GM19043 (cell line): ENCODE measurements around the gene GNB1.
A peak's percentile ranks its signal among the peaks of the same experiment; 100 is the strongest.
"Not testable (repeated sequence)": the region's sequence is repeated elsewhere in the genome, so short reads cannot be mapped to it uniquely, and the experiment has no call there.

Experiments used
- ATAC-seq: cut with Tn5 transposase; IDR thresholded peaks from one replicate; pipeline ENCODE4 v1.9.1; 2021; ENCODE audit warnings: low read depth; ENCODE audit not compliant: unreplicated experiment

The GNB1 gene

DNA sequence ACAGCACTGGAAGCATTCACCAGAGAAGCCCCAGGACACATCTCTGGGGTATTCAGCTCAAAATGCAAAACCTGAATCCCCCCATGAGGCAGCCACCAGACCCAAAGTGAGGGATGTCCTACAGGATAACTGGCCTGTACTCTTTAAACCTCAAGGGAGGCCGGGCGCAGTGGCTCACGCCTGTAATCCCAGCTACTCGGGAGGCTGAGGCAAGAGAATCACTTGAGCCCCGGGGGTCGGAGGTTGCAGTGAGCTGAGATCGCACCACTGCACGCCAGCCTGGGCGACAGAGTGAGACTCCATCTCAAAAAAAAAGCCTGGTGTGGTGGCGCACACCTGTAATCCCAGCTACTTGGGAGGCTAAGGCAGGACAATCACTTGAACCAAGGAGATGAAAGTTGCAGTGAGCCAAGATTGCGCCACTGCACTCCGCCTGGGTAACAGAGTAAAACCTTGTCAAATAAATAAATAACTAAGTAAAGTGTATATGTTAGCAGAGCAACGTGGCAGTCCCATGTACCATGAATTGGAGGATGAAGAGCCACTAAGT is 29.1 kb downstream of the GNB1 start:
- ATAC-seq, result not testable (repeated sequence)

DNA sequence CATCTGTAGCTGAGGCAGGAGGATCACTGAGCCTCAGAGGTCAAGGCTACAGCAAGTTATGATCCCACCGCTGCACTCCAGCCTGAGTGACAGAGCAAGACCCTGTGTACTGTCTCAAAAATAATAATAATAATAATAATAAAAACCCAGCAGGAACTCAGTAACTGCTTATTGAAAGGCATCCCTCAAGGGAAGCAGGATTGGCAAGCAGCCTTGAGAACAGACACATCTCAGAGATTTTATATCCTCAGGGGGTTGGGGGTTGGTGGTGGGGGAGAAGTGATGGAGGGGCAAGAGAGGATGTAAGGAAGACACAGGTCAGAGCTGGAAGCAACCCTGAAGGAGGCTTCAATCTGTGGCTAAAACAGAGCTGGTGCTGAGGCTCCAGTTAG is 29.6 kb downstream of the GNB1 start:
- no peak for ATAC-seq

DNA sequence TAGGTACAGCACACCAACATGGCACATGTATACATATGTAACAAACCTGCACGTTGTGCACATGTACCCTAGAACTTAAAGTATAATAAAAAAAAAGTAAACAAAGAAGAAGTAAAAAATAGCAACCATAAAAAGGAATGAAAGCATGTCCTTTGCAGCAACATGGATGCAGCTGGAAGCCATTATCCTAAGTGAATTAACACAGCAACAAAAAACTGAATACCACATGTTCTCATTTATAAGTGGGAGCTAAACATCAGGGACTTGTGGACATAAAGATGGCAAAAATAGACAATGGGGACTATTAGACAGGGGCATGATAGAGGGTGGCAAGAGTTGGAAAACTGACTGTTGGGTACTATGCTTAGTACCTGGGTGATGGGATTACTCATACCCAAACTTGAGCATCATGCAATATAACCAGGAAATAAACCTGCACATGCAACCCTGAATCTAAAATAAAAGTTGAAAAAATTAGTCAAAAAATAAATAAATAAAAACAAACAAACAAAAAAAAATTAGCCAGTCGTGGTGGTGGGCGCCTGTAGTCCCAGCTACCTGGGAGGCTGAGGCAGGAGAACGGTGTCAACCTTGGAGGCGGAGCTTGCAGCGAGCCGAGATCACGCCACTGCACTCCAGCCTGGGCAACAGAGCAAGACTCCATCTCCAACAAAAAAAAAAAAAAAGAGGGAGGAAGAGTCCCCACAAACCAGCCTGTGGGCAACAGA is 30.8 kb downstream of the GNB1 start:
- ATAC-seq, result not testable (repeated sequence)

DNA sequence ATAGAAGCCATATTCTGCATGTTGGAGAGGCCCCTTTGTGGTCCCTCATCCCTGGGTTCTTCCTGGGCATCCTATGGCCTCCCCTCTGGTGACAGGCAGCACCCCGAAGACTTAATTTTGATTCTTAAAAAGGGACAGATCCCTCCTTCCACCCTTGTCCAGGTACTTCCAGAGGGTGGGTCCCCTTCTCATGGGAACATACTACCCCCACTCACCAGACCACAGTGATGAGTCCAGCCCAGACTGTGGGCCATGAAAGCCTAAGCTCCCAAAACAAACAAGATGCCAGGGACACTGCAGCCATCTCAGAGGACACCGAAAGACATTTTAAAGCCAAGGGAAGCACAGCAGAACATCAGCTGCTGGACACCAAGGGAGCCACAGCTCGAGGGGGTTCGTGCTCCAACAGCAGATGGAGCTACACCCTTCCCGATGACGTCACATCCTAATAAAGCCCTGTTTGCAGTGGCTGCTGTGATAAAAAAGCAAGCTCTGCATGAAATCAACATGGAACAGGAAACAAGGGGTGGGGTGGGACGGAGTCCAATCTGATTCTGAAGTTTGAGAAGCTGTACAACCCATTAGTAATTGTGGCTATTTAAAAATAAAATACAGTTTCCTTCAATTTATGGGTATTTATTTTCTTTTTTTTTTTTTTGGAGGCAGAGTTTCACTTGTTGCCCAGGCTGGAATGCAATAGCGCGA is 32.4 kb downstream of the GNB1 start:
- no peak for ATAC-seq

DNA sequence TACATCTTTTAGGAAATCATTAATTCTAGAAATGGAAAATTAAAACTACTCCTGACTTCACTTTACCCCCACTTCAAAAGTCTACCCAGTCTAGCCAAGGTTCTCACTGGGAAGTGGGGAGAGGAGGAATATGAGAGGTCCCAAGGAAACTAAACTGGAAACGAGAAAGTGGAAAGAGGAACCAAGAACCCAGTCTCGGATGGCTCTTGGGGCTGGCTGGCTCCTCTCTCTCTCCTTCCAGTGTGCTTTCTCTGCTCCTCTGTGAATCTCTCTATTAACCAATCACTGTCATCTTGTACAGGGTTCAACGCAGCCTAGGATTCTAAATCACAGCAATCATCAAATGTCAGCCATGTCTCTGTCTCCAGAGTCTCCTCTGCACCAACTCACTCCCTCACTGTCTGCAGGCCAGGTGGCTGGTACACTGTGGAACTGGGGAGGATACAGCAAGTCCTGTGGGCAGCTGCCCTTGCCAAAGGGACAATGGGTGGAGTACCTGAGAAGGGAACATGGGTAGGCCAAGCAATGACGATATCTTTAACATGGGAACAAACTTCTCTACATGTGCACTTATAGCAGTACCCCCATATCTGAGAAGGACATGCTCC is 33.7 kb downstream of the GNB1 start:
- ATAC-seq, result no peak

DNA sequence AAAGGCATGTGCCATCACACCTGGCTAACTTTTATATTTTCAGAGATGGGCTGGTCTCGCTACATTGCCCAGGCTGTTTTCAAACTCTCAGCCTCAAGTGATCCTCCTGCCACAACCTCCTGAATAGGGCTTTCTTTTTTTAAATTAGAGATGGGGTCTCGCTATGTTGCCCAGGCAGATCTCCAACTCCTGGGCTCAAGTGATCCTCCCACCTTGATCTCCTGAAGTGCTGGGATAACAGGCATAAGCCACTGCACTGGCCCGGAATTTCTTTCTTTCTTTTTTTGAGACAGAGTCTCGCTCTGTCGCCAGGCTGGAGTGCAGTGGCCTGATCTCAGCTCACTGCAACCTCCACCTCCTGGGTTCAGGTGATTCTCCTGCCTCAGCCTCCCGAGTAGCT is 34.7 kb downstream of the GNB1 start:
- not testable (repeated sequence) for ATAC-seq

DNA sequence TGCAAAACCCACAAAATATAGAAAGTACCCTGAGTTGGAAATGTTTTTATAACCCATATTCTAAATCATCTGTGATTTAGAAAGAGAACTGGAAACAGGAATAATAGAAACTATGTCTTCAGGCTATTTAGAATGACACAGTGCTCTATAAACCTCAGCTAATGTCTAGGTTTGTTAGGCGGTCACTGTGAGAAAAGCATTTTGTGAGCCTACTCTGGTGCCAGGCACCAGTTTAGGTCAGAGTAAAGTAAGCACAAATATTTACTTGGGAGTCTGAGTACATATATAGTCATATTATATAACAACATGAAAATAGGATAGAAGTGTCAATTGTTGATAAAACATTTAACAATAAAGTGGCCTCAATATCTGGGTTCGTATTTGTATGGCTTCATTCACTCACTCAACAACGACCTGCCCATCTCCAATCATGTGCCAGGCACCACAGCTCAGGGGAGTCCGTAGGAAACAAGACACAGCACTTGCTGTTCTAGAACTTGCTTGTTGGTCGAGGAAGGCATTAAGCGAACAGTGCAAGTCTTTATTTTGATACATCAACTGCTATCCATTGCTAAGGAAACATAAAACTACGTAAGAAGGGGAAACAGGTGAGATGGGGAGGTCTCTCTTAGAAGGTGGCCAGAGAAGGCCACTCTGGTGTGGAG is 37.2 kb downstream of the GNB1 start:
- no peak for ATAC-seq

DNA sequence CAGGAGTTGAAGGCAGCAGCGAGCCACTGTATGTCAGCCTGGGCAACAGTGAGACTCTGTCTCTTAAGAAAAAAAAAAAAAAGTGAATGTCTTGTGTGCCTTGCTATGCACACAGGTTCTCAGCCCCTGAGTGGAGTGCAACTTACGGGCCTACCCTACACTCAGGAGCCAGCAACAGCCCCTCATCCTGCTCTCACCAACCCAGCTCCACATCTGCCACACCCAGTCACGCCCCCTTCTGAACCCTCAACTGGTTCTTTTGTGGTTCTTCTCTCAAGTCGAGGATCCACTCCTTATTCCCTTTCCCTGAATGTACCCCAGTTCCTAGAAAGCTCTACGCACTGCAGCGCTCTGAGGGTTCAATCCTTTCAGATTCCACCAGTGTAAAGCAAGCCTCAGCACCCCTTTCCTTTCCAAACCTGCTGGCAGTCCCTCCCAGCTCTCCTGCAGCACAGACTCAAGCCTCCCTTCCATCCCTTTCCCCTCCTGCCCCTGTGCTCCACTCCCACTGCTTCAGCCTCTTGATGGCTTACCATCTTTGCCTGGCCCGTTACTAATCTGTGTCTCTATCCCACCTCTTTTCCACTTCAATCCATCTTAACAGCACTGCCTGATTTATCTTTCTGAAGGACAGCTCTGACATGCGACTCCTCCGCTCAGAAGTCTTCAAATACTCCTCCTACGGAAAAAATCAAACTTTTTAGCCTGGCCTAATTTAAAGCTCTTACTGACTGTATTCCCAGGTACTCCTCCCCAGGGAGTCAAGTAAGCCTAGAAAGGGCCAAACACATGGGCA is 38.1 kb downstream of the GNB1 start:
- ATAC-seq, result no peak

DNA sequence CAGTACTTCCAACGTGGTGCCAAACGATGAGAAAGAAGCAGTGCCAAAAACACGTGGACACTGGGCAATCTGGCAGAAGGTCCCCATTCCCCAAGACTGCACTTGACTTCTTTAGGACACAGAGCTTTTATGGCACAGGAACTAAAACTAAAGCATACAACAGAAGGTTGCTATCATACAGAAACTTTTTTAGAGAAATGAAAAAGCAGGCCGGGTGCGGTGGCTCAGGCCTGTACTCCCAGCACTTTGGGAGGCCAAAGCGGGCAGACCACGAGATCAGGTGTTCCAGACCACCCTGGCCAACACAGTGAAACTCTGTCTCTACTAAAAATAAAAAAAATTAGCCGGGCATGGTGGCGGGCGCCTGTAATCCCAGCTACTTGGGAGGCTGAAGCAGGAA is 43.0 kb downstream of the GNB1 start:
- no peak for ATAC-seq

DNA sequence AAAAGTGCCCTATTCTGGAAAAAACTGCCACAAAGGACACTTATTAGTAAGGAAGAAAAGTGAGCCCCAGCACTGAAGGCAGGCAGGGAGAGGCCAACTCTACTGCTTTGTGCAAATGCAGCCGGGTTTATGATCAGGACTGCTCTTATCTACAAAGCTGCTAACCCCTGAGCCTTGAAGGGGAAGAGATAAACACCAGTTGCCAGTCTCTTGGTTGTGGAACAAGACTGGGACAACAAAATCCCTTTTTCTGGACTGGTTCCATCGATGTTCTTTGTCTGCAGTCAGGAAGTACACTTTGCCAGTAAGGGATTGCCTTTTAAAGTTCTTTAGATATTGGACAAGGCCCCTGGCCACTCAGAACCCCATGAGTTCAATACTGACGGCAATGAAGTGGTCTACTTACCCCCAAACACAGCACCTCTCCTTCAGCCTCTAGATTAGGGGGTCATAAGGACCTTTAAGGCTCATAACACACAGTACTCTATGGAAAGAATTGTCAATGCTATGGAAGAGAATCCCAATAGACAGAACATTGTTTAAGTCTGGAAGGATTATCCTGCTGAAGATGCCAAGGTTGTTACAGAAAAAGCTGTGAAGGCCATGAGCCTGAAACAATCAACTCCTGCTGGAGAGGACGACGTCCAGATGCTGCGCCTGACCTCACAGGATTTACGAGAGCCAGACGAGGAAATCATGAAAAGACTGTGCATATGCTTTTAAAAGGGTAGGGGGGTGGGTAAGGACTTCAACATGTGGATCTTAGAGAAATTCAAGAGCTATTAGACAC is 43.6 kb downstream of the GNB1 start:
- ATAC-seq, result no peak

DNA sequence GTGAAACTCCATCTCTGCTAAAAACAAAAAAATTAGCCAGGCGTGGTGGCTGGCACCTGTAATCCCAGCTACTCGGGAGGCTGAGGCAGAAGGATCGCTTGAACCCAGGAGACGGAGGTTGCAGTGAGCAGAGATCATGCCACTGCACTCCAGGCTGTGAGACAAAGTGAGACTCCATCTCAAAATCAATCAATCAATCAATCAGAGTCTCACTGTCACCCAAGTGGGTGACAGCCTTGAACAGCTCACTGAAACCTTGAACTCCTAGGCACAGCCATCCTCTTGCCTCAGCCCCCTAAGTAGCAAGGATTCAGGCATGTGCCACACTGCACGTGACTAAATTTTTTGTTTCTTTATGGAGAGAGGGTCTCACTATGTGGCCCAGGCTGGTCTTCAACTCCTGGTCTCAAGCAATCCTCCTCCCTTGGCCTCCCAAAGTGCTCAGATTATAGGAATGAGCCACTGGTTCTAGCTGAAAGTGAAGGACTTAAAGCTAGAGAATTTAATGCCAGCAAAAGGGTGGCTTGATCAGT is 44.4 kb downstream of the GNB1 start:
- no peak for ATAC-seq

DNA sequence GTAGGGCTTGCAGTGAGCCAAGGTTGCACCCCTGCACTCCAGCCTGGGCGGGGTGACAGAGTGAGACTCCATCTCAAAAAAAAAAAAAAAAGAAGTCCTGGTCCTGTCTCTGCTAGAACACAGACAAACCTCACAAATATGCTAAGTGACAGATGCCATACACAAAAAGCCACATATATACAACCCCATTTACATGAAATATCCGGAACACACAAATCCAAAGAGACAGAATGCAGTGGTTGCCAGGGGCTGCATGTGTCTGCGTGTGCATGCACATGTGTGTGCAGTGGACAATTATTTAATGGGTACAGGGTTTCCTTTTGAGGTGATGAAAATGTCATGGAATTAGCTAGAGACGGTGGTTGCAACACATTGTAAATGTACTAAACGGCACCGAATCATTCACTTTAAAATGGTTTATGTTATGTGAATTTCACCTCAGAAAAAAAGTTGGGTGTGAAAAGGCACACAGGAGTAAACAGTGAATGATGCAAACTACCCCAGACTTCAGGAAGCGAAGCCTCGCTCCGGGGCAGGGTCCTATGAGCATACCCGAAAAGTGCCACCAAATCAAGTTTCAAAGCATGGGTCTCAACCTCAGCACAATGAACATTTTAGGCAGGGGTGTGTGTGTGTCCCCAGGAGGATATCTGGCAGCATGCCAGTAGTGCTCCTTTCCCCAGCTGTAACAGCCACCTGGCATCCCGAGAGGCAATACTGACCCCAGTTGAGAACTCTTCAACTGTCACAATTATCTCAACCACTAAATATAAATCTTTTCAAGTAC is 48.3 kb downstream of the GNB1 start:
- ATAC-seq, result no peak

DNA sequence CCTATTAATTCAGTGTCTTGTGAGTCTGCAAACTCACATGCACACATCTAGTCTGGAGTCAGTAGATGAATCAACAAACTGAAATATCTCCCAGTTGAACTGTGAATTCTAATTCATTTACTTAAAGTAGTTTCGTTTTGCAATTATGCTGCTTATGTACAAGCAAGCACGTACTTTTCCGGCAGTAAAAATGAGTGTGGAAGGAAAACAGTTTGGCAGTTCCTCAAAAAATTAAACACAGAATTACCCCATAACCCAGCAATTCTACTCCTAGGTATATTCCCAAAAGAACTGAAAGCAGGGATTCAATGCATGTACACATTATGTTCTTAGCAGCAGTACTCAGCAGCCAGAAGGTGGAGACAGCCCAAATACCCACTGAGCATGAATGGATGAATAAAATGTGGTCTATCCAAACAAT is 49.3 kb downstream of the GNB1 start:
- ATAC-seq, result no peak

DNA sequence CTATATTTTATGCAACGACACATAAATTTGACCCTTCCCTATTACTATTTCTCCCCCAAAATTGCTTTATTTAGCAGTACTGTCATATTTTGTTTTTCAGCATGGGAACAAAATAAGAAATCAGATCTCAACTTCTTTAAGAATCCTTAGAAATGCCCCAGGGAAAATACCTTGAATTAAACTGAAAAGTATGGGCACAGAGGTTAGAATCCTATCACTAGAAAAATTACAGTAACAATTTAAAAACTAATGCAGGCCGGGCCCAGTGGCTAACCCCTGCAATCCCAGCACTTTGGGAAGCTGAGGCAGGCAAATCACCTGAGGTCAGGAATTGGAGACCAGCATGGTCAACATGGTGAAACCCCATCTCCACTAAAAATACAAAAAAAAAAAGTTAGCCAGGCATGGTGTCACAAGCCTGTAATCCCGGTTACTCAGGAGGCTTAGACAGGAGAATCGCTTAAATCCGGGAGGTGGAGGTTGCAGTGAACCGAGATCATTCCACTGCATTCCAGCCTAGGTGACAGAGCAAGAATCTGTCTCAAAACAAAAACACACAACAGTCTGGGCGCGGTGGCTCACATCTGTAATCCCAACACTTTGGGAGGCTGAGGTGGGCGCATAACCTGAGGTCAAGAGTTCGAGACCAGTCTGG is 51.4 kb downstream of the GNB1 start:
- ATAC-seq, result no peak

DNA sequence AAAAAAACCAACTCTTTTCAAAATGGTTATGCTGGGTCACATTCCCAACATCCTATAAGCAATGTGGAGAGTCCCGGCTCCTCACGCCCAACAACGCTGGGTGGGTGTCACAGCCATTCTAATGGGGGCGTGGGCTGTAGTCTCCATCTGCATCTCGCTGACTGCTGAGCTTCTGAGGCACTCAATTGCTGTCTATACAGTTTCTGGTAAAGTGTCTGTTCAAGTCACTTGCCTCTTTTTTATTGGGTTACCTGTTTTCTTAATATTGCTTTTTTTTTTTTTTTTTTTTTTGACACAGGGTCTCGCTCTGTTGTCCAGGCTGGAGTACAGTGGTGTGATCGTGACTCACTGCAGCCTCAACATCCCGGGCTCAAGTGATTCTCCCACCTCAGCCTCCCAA is 54.8 kb downstream of the GNB1 start:
- no peak for ATAC-seq

DNA sequence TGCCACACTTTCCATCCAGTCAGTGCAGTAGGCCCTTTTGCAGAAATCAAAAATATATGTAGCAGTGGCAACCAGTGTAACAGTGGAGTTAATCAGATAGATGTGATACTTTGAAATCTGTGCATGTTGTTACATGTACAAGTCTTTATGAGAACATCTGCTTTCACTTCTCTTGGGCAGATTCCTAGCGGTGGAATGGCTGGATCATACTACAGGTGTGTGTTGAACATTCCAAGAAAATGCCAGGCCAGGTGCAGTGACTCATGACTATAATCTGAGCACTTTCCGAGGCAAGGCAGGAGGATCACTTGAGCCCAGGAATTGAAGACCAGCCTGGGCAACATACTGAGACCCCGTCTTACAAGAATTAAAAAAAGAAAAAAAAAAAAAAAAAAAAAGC is 55.3 kb downstream of the GNB1 start:
- ATAC-seq, result no peak

DNA sequence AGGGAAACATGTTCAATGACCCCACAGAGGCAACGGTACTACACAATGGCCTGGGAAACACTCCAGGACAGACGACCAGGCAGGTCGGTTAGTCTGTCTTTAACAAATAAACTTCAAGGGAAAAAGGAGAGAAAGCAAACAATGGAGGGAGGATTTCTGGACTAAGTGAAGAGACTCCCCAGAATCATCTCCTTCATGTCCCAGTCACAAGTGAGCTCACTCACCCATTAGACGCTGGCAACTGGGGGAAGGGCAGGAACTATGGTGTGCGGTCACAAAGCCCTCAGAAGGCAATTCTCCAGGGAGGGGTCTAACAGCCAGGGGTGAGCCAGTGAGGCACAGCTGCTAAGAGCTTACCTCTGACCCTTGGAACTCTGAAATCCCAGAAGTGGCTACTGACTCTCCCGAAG is 57.0 kb downstream of the GNB1 start:
- ATAC-seq, result peak; percentile 49

DNA sequence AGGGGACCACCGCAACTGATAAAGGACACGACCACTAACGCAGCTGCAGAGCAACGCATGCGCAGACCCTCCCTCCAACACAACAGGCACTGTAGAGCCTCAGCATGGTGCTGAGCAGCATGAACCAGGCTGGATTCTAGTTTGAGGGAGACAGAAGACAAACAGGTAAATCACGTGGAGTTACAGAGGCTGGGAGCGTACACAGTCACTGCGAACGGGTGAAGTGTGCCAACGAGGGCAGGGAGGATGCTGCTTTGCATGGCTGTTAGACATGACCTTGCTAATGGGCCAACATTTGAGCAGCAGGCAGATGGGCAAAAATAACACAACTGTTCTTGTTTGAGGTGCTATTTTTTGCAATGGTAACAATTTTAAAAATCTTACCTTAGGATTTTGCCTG is 57.4 kb downstream of the GNB1 start:
- ATAC-seq, result no peak
